HepG2 (cell line): ENCODE results near the gene MAPK13. TPM values are rescaled to one million over a fixed set of nuclear protein-coding genes. Genes with fewer than 3 reads are reported as not detected.
A peak's percentile ranks its signal among the peaks of the same experiment; 100 is the strongest.

Source experiments
- KDM5B ChIP-seq: sonication (generic); formaldehyde crosslinking; IDR thresholded peaks from 2 replicates; pipeline ENCODE4 v1.4.0; 2020; ENCODE audit warnings: missing genetic modification reagents, mild to moderate bottlenecking, borderline replicate concordance
- MBNL3 ChIP-seq: fragments of 250-450 bp; sonication (Bioruptor Pico); conservative IDR thresholded peaks from 2 replicates; pipeline ENCODE4 v1.8.0; 2022; ENCODE audit warnings: mild to moderate bottlenecking, inconsistent platforms
- NCOA5 ChIP-seq: sonication (generic); formaldehyde crosslinking; IDR thresholded peaks from 2 replicates; pipeline ENCODE4 v1.4.0; 2020; ENCODE audit warnings: missing genetic modification reagents
- NFKB2 ChIP-seq: sonication (generic); formaldehyde crosslinking; IDR thresholded peaks from 2 replicates; pipeline ENCODE4 v1.4.0; 2020; ENCODE audit warnings: missing genetic modification reagents, borderline replicate concordance
- NR3C1 ChIP-seq: sonication (generic); formaldehyde crosslinking; IDR thresholded peaks from 2 replicates; pipeline ENCODE4 v1.4.0; 2020; ENCODE audit warnings: missing genetic modification reagents
- SIN3A ChIP-seq: IDR thresholded peaks from 2 replicates; pipeline ENCODE4 v1.6.1; 2011; ENCODE audit warnings: low read depth, mild to moderate bottlenecking, control low read depth, low read length, borderline replicate concordance
- SMYD3 ChIP-seq: sonication (generic); formaldehyde crosslinking; IDR thresholded peaks from 2 replicates; pipeline ENCODE4 v1.8.1; 2023; ENCODE audit warnings: mild to moderate bottlenecking, missing genetic modification reagents
- TARDBP ChIP-seq: sonication (generic); formaldehyde crosslinking; IDR thresholded peaks from 2 replicates; pipeline ENCODE4 v1.8.0; 2022; ENCODE audit warnings: mild to moderate bottlenecking, missing genetic modification reagents
- ZBTB40 ChIP-seq, 2 experiments: fragments of 450-650 bp in 1 of 2; sonication (generic) in 1 of 2; formaldehyde crosslinking in 1 of 2; IDR thresholded peaks; 2 replicates each; pipeline versions ENCODE4 v1.6.1 to v1.8.0; 2016 to 2022; ENCODE audit warnings: antibody characterized with exemption in 1 of 2, mild to moderate bottlenecking in 1 of 2, missing genetic modification reagents in 1 of 2
- ZNF17 ChIP-seq: sonication (generic); formaldehyde crosslinking; IDR thresholded peaks from 2 replicates; pipeline ENCODE4 v1.5.0; 2020; ENCODE audit warnings: mild to moderate bottlenecking, missing genetic modification reagents
- ZNF24 ChIP-seq: fragments of 450-650 bp; IDR thresholded peaks from 2 replicates; pipeline ENCODE4 v1.6.1; 2017; ENCODE audit warnings: antibody characterized with exemption, mild to moderate bottlenecking
- ZNF253 ChIP-seq: sonication (generic); formaldehyde crosslinking; IDR thresholded peaks from 2 replicates; pipeline ENCODE4 v1.8.0; 2022; ENCODE audit warnings: mild to moderate bottlenecking, missing genetic modification reagents, borderline replicate concordance
- ZNF414 ChIP-seq: sonication (generic); formaldehyde crosslinking; IDR thresholded peaks from 2 replicates; pipeline ENCODE4 v1.5.0; 2020; ENCODE audit warnings: missing genetic modification reagents
- ZNF44 ChIP-seq: sonication (generic); formaldehyde crosslinking; IDR thresholded peaks from 2 replicates; pipeline ENCODE4 v1.5.1; 2020; ENCODE audit warnings: mild to moderate bottlenecking, missing genetic modification reagents
- ZNF691 ChIP-seq: sonication (generic); formaldehyde crosslinking; IDR thresholded peaks from 2 replicates; pipeline ENCODE4 v1.4.0; 2020; ENCODE audit warnings: missing genetic modification reagents, low read depth, mild to moderate bottlenecking, borderline replicate concordance
- ZNF773 ChIP-seq: sonication (generic); formaldehyde crosslinking; IDR thresholded peaks from 2 replicates; pipeline ENCODE4 v1.4.0; 2020; ENCODE audit warnings: missing genetic modification reagents, borderline replicate concordance
- ZZZ3 ChIP-seq: sonication (generic); formaldehyde crosslinking; IDR thresholded peaks from 2 replicates; pipeline ENCODE4 v1.4.0; 2020; ENCODE audit warnings: missing genetic modification reagents, mild to moderate bottlenecking, borderline replicate concordance
- polyA plus RNA-seq, 8 experiments: library from polyadenylated mRNA; depleted of rRNA in 3 of 8; stranded (reverse) in 7 of 8; unstranded in 1 of 8; fragments of >200 nt; fragmentation: Illumina TruSeq in 4 of 8; extraction: Trizol in 4 of 8; gene quantifications; 2 replicates each; pipeline versions ENCODE4 v1.2.1 to v1.2.3, GENCODE V29; 2011 to 2016; ENCODE audit warnings: low read depth in 4 of 8, missing spikeins in 1 of 8, mixed read lengths in 1 of 8; ENCODE audit not compliant: insufficient read depth in 1 of 8
- total RNA-seq, 5 experiments: library from RNA; depleted of rRNA; stranded (reverse); fragments of >200 nt; fragmentation: Illumina TruSeq; extraction: Trizol; gene quantifications; 2 replicates each; pipeline ENCODE4 v1.2.3, GENCODE V29; 2016; ENCODE audit warnings: low read depth in 1 of 5

The MAPK13 gene
- total and polyA plus RNA-seq, 2 of the 13 experiments (the other 11 are each of a cell fraction or from before 2014, with no cell fraction given), result 12.7 to 43.4 TPM

- TF ChIP-seq ZNF691 (peak; percentile 93), MBNL3 (CRISPR knock-in tag) (no peak), NCOA5 (CRISPR knock-in tag) (no peak), ZBTB40 (IDR thresholded peaks at IDR 0.05) (no peak), ZBTB40 (CRISPR knock-in tag; IDR thresholded peaks at IDR 0.05) (peak; percentile 41), SMYD3 (CRISPR knock-in tag) (no peak), NFKB2 (CRISPR knock-in tag) (peak; percentile 71; the same call in 1 of the 2 replicates), ZNF24 (no peak), ZNF44 (CRISPR knock-in tag) (peak; percentile 79), TARDBP (CRISPR knock-in tag) (peak; percentile 75), NR3C1 (CRISPR knock-in tag) (no peak), ZNF773 (CRISPR knock-in tag) (0 out of 2 replicates have a peak, but pooled peaks have one; percentile 20), ZNF17 (no peak; the same call in 1 of the 2 replicates), SIN3A (peak; percentile 17; the same call in 1 of the 2 replicates), ZNF414 (CRISPR knock-in tag) (peak; percentile 93; the same call in 1 of the 2 replicates), KDM5B (CRISPR knock-in tag) (peak; percentile 91; the same call in 1 of the 2 replicates), ZZZ3 (CRISPR knock-in tag) (no peak; the same call in 1 of the 2 replicates), ZNF253 (CRISPR knock-in tag) (peak; percentile 98; the same call in 1 of the 2 replicates)
Measured at GRCh38 chr6:36130667-36131510, 576 bp downstream of the MAPK13 start (continued).
